Left lung (tissue), 10 donors: ENCODE results near the gene TCF7L1. TPM values are rescaled to one million over a fixed set of nuclear protein-coding genes. Genes with fewer than 3 reads are reported as not detected.

ENCODE experiments used
- ATAC-seq: fragments of 200-7000 bp; cut with Tn5 transposase; one replicate; pipeline ENCODE4 v1.9.1; 2020; ENCODE audit warnings: moderate library complexity
- DNase-seq, 4 donors: peaks; one replicate each; pipeline ENCODE4 v3.0.0-alpha.2; 2013 to 2020
- H3K27ac ChIP-seq, 2 donors: fragments of 200-600 bp; sonication (generic) in 1 of 2; one replicate each; pipeline versions ENCODE4 v1.5.0 to v1.8.0; 2020 to 2021
- H3K27me3 ChIP-seq, 2 donors: fragments of 200-600 bp; sonication (generic) in 1 of 2; one replicate each; pipeline versions ENCODE4 v1.5.0 to v1.8.0; 2020 to 2021
- H3K36me3 ChIP-seq, 2 donors: fragments of 200-600 bp; sonication (generic) in 1 of 2; one replicate each; pipeline versions ENCODE4 v1.5.0 to v1.8.0; 2020 to 2021
- H3K4me1 ChIP-seq, 2 donors: fragments of 200-600 bp; one replicate each; pipeline ENCODE4 v1.8.0; 2021
- H3K4me3 ChIP-seq, 2 donors: fragments of 200-600 bp; sonication (generic) in 1 of 2; one replicate each; pipeline versions ENCODE4 v1.5.0 to v1.8.0; 2020 to 2021; ENCODE audit warnings: mild to moderate bottlenecking in 1 of 2
- H3K9me3 ChIP-seq, 2 donors: fragments of 200-600 bp; sonication (generic) in 1 of 2; one replicate each; pipeline versions ENCODE4 v1.5.0 to v1.8.0; 2020 to 2021
- intact Hi-C, 2 donors: fragments of 100-400 bp; cut with DNase I; formaldehyde crosslinking; loops; one replicate each; pipeline versions ENCODE4 v1.11.2 to v1.14.2; 2022
- polyA plus RNA-seq, 6 donors: library from polyadenylated mRNA; unstranded; fragments of 120-200 nt; gene quantifications; one replicate each; pipeline ENCODE4 v1.2.1, GENCODE V29; 2013; ENCODE audit not compliant: insufficient read length in 6 of 6
- total RNA-seq, 2 donors: library from RNA; stranded (reverse); fragmentation: NEBNext Ultra II Directional; extraction: Animal tissue kit (Norgen Biotek cat#: 25700); gene quantifications; one replicate each; pipeline ENCODE4 v1.2.1, GENCODE V29; 2021
- TF ChIP-seq, protein P1 (sequence below), 2 donors: fragments of 200-600 bp; sonication (generic) in 1 of 2; IDR thresholded peaks; one replicate each; pipeline versions ENCODE4 v1.5.0 to v1.8.0; 2021; ENCODE audit warnings: antibody characterized with exemption in 2 of 2
- donor health status: DM: no; HTN: yes; CAD: no.
- donor health status: DM: no; HTN: no; CAD: no.

Gene TCF7L1
- total and polyA plus RNA-seq, 8 donors, result 16.4 to 63.9 (median 57.5) TPM

DNA sequence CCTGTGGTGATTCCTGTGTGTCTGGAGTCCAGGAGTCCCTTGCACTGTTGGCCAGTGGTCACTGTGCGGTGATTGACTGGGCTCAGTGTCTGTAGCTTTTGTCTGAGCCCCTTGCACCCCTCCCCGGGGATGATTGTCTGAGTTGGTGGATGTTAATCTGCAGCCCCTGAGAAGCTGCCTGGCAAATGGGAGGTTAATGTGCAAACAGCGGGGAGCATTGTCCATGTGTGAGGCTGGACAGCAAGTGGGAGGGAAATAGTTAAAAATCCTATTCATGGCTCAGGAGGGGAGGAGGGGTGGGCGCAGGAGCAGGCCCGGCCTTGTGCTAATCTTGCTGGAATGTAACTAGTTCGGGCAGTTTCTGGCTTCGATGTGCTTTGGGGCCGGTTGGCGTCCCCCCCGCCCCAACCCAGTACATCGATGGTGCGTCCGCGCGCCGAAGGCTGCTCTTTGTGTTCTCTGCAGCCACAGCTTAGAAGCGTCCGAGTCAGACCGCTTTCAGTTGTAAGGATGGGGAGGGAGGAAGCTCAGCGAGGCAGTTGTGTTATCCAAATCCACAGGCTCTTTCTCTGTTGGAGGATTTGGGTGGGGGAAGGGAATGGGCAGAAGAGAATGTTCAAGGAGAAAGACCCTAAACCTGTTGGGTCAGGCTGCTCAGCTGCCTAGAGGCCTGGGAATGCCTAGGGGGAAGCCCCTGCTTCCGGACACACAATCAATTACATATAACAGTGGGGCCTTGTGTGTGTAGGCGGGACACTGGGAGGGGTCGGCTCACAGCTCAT, 122.8 kb downstream of the TCF7L1 start:
- ATAC-seq (peak; percentile 33), DNase-seq (peak in 2 of 4 donors; percentile 65 to 88)
- Histone ChIP-seq H3K4me3 (no peak overlapping the region), H3K4me1 (peaks cover 14 to 36% of the 10 kb centered on the region in 2 donors), H3K9me3 (no peaks in the 10 kb centered on the region), H3K36me3 (no peaks in the 10 kb centered on the region), H3K27me3 (no peaks in the 10 kb centered on the region), H3K27ac (no peak overlapping the region)
- intact Hi-C loops, result no loop called here
- TF ChIP-seq, protein P1, sequence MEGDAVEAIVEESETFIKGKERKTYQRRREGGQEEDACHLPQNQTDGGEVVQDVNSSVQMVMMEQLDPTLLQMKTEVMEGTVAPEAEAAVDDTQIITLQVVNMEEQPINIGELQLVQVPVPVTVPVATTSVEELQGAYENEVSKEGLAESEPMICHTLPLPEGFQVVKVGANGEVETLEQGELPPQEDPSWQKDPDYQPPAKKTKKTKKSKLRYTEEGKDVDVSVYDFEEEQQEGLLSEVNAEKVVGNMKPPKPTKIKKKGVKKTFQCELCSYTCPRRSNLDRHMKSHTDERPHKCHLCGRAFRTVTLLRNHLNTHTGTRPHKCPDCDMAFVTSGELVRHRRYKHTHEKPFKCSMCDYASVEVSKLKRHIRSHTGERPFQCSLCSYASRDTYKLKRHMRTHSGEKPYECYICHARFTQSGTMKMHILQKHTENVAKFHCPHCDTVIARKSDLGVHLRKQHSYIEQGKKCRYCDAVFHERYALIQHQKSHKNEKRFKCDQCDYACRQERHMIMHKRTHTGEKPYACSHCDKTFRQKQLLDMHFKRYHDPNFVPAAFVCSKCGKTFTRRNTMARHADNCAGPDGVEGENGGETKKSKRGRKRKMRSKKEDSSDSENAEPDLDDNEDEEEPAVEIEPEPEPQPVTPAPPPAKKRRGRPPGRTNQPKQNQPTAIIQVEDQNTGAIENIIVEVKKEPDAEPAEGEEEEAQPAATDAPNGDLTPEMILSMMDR (IDR thresholded peaks at IDR 0.05), result no peak

DNA sequence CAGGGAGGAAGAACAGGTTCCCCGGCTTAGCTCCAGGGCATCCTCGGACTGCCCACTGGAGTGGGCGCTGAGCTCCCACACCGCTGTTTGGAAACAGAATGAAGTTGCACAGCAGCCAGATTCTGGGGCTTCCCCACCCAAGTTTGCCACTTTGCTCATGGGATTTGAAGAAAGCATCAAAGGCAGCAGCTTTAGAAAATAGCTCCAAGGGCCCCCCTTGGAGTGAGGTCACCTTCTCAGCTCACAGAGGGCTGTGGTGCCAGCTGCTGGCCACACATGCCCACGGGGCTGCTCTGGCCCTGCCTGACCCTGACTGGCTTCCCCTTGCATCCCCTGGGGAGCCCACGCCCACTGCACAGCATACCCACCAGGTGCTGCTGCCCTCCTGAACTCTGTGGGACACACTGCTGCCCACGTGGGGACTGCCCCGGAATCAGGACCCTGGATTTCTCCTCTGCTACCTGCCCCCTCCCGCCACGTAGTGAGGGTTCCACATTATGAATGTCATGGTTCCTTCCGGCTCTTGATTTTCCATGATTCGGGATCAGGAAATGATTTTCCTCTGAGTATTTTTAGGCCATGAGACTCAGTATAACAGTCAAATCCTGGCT, 124.3 kb downstream of the TCF7L1 start:
- peak in 1 of 4 donors; percentile 48 for DNase-seq
- H3K4me1 ChIP-seq, result peaks cover 14 to 36% of the 10 kb centered on the region in 2 donors
- H3K27ac ChIP-seq, result peak overlapping the region; percentile 30 to 49
- intact Hi-C loops, result no loop called here
- no peaks in the 10 kb centered on the region for H3K9me3 ChIP-seq
- no peak overlapping the region for H3K4me3 ChIP-seq
- H3K36me3 ChIP-seq, result no peaks in the 10 kb centered on the region
- TF ChIP-seq, protein P1 (IDR thresholded peaks at IDR 0.05), result no peak
- no peaks in the 10 kb centered on the region for H3K27me3 ChIP-seq
- peak; percentile 5 for ATAC-seq

DNA sequence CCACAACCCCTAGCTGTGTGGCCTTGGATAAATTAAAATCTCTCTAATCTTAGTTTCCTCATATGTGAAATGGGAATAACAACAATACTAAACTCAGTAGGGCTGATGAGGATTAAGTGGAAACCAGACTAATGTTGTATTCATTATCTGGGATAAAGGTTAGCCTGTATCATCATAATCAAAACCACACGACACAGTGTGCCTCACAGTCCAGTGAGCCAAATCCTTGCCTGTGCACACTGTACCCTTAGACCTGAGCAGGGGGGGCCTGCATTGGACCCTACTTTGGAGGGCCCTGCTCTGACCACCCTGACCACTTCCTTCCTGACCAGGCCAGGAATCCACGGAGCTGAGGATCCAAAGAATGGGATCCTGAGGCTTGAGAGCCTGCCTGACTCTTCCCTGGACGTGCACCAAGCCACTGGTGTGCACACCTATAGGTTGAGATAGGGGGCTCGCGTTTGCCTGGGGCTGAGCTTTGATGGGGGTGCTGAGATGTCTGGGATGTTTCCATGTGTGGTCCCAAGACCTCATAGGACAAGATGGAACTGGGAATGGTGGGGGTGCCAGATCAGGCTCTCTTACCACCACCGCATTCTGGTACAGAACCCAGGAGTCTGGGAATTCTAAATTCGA, 124.9 kb downstream of the TCF7L1 start:
- H3K4me3 ChIP-seq, result no peak overlapping the region

DNA sequence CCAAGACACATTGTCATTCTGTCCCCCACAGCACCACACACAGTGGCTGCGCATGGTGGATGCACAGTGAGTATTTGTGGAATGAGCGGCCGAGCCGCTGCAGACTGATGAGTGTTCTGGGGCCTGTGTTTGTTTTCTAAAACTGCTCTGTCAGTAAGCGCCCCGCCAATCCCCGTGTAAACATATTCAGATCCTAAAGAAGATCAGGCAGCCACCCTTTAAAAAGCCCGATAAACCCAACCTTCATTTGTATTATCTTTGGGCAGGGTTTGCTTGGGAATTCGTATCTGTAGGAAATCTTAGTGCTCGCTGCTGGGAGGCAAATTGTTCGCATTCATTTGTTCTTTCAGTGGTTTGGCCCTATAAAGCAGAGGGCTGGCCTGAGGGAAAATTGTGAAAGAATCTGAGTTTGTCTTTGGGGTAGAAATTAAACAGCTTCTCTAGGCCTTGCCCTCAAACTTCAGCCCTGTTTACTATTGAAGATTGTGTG, 126.0 kb downstream of the TCF7L1 start:
- peak in 1 of 4 donors; percentile 40 for DNase-seq

More for the DNA sequence above, 124.9 kb downstream of the TCF7L1 start:
- Histone ChIP-seq H3K36me3 (no peaks in the 10 kb centered on the region), H3K9me3 (no peaks in the 10 kb centered on the region), H3K4me1 (peaks cover 14 to 36% of the 10 kb centered on the region in 2 donors), H3K27me3 (no peaks in the 10 kb centered on the region), H3K27ac (peak overlapping the region; percentile 30 to 49)
- ATAC-seq (no peak), DNase-seq (no peak)
- intact Hi-C loops, result no loop called here
- TF ChIP-seq, protein P1 (IDR thresholded peaks at IDR 0.05), result no peak

More for the DNA sequence above, 126.0 kb downstream of the TCF7L1 start:
- Histone ChIP-seq H3K36me3 (no peaks in the 10 kb centered on the region), H3K4me3 (no peak overlapping the region), H3K4me1 (peaks cover 14 to 36% of the 10 kb centered on the region in 2 donors), H3K9me3 (no peaks in the 10 kb centered on the region), H3K27ac (peak overlapping the region; percentile 40 to 49), H3K27me3 (no peaks in the 10 kb centered on the region)
- intact Hi-C loops, result no loop called here
- ATAC-seq, result peak; percentile 30
- TF ChIP-seq, protein P1 (IDR thresholded peaks at IDR 0.05), result no peak
